ENCODE measurements around the gene MACIR.

MACIR gene

DNA sequence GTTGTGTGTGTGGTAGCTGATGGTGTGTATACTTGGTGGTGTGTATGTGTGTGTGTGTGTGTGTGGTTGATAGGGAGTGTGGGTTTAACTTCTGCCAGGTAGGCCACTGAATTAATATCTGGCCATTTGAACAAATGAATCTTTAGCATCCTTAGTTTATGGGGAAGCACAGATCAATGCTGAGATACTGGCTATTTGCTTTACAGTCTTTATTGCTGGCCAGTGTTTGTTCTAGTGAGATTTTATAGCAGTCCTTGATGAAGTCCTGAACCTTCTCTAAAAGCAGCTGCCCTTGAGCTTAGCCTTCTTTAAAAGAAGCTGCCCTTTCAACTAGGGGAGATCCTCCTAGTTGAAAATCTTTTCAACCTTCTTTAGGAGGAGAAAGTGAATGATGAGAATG, 69.3 kb downstream of the MACIR start:
- H3K27me3 ChIP-seq (replicated peaks; ENCODE audit: control insufficient read depth, insufficient read depth, low read length), result no peaks in the 10 kb centered on the region
- no peak for DNase-seq (ENCODE audit: extremely low read depth, insufficient read length)
- no peaks in the 10 kb centered on the region for H3K36me3 ChIP-seq (ENCODE audit: control insufficient read depth, insufficient read depth, low read length)
- TF ChIP-seq, protein P1, sequence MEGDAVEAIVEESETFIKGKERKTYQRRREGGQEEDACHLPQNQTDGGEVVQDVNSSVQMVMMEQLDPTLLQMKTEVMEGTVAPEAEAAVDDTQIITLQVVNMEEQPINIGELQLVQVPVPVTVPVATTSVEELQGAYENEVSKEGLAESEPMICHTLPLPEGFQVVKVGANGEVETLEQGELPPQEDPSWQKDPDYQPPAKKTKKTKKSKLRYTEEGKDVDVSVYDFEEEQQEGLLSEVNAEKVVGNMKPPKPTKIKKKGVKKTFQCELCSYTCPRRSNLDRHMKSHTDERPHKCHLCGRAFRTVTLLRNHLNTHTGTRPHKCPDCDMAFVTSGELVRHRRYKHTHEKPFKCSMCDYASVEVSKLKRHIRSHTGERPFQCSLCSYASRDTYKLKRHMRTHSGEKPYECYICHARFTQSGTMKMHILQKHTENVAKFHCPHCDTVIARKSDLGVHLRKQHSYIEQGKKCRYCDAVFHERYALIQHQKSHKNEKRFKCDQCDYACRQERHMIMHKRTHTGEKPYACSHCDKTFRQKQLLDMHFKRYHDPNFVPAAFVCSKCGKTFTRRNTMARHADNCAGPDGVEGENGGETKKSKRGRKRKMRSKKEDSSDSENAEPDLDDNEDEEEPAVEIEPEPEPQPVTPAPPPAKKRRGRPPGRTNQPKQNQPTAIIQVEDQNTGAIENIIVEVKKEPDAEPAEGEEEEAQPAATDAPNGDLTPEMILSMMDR (IDR thresholded peaks at IDR 0.05; ENCODE audit: insufficient read depth, low read length, poor library complexity, severe bottlenecking), result no peak
- H3K4me3 ChIP-seq (replicated peaks; ENCODE audit: low read depth, low read length), result no peak overlapping the region
